HG03457 (cell line): Measurements from ENCODE around the gene COP1.
"Not testable (repeated sequence)": the region's sequence is repeated elsewhere in the genome, so short reads cannot be mapped to it uniquely, and the experiment has no call there.

Source experiments
- ATAC-seq: cut with Tn5 transposase; IDR thresholded peaks from one replicate; pipeline ENCODE4 v1.9.1; 2021; ENCODE audit warnings: moderate number of reproducible peaks; ENCODE audit not compliant: unreplicated experiment

COP1 gene

DNA sequence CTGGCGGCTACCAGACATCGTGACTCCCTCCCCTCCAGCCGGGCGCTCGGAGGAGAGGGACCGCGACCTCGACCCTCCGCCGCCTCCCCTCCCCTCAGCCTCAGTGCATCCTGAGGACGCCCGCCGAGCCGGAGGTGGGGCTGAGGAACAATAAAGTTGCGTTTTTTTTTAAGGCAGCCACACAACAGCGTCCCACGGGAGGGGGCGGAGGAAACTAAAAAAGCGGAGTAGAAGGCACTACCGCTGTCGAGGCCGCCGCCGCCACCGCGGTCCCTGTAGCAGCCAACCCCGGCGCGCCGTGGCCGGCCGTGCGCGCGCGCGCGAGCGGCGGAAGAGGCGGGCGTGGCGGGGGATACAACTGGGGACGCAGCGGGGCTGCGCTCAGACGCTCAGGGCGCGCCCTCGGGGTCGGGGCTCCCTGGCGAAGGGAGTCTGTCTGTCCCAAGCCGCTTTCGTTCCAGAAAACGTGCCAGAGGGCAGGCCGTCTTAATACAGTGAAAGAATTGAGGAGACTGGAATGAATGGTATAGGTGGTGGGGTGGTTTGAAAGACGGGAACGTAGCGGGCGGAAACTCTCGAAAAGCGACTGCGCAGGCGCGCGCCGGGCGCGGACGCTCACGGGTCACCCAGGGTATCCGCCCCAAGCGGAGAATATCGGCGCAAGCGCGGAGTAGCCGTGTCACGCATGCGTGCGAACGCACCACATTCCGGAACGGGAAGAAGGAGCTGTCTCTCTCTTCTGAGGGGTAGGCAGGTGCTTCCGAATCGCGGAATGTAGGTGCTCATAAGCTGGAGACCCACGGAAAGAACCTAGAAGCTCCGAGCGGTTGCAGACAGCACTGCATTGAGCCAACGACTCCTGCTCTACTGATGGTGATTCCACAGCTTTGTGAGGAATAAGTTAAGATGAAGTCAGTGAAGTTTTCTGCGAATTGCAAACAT lies at the start of gene COP1:
TSS of gene COP1 (minus strand) at position 326 of the 942 bp plus-strand sequence. CDS start at position 18, 308 bp downstream.
- ATAC-seq: peak; percentile 77

DNA sequence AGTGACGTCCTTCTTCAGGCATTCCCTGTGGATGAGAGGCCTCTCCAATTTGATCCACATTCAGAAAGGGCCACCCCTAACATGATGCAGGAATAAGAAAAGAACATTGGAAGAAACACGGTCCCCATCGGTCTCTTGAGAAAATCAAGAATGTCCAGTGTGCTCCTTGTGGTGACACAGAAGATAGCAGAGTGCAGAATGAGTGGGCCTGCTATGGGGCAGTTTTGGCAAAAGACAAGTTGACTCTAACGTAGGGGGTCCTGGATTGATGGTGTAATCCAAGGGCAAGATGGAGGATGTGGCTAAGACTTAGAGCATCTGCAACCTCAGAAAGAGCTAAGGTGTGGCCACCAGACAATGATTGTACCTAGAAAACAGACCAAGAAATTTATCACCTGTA lies 45.1 kb upstream of the COP1 start:
- no peak for ATAC-seq

DNA sequence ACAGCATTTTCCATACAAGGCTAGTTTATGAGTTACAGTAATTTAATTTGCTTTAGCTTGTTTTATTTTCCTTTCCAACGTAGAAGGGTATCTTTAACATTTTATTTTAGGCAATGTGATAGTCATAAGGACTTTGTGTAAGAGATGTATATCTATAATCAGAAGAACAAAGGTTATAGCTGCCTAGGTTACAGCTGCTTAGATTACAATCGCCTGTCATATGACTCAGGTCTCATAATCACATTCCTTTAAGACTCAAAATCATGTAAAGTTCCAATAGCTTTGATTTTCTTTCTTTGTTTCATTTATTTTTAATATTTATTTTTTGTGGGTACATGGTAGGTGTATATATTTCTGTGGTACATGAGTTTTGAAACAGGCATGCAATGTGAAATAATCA lies 37.8 kb upstream of the COP1 start:
- ATAC-seq: no peak

DNA sequence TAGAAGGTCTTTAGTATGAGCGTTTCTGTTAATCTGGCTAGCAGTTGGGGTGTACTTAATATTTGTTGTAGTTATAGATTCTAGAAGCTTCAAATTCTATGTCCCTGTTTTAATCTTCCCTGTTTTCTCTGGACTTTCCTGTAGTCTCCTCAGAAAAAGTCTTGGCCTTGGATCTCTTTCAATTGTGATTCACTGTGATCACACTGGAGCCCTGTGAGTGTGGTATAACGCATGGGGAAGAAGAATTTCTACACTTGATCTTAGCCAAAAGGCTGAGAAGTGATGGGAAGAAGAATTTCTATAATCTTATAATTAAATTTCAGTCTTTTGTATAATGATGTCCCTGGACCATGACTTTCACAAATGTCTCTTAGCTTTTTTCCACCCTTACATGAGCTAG lies 36.7 kb upstream of the COP1 start:
- ATAC-seq: no peak

DNA sequence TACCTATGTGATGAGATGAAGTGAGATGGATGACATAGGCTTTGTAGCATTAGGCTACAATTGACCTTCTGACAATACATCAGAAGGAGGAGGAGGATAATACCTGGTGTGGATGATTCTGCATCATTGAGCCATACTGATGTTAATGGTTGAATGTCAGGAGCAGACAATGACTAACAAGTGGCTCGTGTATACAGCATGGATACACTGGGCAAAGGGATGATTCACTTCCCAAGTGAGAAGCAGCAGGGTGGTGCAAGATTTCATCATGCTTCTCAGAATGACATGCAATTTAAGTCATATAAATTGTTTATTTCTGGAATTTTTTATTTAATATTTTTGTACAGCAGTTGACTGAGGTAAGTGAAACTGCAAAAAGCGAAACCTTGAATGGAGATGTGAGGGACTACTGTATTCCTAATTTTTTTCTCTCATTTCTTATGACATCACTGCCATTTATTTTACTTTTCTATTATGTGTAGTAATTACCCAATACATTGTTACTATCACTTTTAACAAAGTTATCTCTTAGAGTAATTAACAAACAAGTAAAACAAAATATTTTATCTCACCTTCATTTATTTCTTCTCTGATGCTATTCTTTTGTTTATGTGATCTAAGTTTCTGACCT lies 34.4 kb upstream of the COP1 start:
- no peak for ATAC-seq

DNA sequence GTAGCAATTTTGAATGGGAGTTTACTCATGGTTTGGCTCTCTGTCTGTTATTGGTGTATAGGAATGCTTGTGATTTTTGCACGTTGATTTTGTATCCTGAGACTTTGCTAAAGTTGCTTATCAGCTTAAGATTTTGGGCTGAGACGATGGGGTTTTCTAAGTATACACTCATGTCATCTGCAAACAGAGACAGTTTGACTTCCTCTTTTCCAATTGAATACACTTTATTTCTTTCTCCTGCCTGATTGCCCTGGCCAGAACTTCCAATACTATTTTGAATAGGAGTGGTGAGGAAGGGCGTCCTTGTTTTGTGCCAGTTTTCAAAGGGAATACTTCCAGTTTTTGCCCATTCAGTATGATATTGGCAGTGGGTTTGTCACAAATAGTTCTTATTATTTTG lies 26.6 kb upstream of the COP1 start:
- not testable (repeated sequence) for ATAC-seq

DNA sequence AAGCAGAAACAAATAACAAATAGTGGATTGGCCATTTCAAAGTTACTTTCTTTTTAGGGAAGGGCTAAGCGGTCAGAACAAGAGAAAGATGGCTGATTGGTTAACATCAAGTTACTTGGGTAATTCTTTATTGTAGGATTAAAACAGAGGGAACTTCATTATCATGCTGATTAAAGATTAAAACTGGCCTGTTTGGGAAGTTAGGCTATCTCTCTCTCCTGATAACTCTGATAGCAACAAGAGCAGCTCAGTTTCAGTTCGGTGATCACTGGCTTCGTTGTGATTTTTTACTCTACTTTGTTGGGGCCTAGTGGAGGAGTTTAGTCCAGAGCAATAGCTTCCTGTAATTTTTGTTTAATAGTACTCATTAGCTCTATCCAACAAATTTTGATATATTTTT lies 20.5 kb upstream of the COP1 start:
- no peak for ATAC-seq

DNA sequence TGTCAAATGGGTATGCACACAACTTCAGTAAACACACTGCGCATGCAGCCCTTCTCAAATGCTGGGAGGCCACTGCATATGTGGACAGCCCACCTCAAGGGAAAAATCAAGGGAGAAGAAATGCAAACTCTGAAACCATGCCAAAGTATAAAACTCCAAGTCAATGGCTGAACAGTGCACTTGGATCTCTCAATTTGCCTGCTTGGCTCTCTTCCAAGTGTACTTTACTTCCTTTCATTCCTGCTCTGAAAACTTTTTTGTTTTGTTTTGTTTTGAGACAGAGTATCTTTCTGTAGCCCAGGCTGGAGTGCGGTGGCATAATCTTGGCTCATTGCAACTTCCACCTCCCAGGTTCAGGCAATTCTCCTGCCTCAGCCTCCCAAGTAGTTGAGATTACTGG lies 18.8 kb upstream of the COP1 start:
- no peak for ATAC-seq

DNA sequence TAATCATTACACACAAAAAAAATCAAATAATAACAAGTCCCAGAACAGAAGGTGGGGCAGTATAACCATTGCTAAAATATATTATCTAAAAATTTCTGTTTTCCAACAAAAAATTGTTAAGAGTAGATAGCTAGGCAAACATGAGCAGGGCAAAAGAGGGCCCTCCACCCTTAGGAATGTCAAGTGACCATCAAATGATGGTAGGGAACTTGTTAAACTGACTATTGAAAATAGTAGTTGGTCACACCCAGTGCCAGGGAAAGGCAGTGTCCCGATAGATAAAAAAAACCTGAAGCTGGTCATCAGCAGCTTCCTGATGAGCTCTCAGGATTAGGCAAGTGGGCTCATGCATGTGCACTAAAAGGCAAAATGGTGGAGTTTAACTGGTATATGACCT lies 18.4 kb upstream of the COP1 start:
- no peak for ATAC-seq

DNA sequence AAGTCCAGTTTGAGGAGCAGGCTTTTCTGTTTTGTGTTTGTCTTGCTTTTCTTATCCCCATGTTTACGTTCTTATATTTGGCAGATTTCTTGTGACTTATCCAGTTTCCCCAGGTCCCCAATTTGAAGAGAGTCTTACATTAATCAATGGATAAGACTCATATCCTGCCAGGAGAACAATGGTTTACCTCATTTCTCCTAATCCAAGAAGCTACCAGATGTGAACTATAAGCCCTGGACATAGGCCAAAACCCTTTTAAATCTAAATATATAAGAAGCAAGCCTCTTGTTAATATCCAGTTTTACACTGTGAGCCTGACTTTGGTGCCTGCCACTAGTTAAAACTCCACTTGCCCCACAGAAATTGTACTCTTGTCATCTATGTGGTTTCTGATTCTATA lies 15.1 kb upstream of the COP1 start:
- no peak for ATAC-seq

DNA sequence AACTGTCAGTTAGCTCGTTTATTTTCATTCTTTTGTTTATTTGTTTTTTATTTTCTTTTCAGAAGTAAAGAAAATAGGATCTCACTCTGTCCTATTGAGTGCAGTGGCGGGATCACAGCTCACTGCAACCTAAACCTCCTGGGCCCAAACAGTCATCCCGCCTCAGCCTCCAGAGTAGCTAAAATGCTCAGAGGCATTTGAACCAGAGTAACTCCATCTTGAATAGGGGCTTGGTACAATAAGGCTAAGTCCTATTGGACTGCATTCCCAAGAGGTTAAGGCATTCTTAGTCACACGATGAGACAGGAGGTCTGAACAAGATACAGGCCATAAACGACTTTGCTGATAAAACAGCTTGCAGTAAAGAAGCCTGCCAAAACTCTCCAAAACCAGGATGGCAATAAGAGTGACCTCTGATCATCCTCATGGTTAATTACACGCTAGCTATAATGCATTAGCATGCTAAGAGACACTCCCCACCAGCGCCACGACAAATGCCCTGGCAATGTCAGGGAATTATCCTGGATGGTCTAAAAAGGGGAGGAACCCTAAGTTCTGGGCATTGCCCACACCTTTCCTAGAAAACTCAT lies 13.1 kb upstream of the COP1 start:
- ATAC-seq: no peak

DNA sequence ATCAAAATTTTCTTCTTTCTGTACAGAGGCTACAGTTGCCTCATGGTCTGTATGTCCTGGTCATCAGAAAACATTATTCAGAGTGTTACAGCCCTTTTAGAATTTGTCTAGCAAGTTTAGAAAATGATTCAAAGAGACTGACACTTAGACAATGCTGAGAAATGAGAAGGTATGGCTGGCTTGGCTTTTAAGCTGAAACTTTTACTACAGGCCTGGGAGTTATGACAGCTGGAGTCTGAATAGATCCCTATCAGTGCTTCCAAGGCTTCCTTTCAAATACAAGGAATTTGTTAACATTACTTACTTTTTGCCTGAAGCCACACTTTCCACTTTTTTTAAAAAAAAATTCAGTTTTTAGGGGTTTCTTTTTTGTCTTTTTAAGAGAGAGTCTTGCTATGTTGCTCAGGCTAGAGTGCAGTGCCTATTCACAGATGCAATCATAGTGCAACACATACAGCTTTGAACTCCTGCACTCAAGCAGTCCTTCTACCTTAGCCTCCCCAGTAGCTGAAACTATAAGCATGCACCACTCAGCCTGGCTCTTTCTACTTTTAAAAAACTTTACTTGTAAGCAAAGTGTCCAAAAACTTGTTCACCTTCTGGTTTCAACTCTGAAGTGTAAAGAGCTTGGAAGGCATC lies 10.5 kb upstream of the COP1 start:
- ATAC-seq: no peak

DNA sequence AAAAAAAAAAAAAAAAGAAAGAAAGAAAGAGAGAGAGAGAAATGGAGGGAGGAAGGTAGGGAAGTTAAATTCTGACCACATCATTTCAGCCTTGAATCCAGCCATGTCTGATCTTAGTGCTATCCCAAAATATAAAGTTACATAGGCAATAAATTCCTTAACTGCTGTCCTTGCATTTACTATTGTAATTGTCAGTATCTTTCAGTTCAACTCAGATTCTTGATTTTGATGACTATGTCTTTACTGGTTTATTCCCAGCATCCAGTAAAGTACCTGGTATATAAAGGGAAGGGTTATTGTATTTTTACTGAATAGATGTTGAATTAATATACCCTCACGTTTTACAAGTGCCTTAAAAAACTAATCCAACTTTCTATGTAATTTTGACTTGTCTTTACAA lies 8.9 kb upstream of the COP1 start:
- ATAC-seq: no peak

DNA sequence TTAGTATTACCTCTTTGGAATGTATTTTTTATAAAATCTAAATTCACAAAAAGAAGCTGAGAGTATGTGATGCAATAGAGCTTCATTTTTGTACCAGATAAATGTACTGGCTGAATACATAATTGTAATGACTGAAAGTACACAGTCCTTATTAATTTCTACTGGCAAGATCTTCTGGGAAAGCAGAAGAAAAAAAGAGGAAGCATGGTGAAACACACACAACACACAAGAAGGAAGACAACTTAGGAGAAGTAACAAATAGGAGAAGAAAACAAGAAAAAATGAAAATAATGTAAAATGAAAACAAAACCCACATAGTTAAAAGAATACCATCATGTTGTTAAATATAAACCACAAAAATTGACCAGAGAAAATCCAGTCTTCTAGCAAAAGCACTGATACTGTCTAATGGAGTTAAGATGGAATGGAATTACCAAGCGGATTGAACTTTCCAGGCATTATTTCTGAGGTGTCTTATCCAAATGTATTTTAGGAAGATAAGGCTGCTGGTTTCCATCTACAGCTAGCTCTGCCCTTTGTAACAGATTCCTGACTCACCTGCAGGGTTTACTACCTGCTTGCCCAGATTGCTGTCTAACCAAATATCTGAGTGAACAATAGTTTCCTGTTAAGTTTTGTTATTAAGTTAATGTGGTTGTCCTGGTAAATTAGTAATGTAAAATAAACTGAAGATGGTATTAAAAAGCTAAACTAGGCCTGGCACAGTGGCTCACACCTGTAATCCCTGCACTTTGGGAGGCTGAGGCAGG lies 4.5 kb upstream of the COP1 start:
- no peak for ATAC-seq

DNA sequence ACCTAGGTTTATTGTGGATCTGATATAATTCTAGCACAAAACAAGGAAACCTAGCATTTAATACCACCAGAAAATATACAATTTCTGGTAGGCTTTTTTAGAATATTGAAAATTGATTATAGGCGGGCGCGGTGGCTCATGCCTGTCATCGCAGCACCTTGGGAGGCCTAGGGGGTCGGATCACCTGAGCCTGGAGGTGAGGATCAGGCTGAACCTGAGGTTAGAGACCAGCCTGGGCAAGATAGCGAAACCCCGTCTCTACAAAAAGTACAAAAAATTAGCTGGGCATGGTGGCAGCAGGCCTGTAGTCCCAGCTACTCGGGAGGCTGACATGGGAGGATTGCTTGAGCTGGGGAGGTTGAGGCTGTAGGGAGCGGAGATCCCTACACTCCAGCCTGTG lies 948 bp upstream of the COP1 start:
- ATAC-seq: no peak

DNA sequence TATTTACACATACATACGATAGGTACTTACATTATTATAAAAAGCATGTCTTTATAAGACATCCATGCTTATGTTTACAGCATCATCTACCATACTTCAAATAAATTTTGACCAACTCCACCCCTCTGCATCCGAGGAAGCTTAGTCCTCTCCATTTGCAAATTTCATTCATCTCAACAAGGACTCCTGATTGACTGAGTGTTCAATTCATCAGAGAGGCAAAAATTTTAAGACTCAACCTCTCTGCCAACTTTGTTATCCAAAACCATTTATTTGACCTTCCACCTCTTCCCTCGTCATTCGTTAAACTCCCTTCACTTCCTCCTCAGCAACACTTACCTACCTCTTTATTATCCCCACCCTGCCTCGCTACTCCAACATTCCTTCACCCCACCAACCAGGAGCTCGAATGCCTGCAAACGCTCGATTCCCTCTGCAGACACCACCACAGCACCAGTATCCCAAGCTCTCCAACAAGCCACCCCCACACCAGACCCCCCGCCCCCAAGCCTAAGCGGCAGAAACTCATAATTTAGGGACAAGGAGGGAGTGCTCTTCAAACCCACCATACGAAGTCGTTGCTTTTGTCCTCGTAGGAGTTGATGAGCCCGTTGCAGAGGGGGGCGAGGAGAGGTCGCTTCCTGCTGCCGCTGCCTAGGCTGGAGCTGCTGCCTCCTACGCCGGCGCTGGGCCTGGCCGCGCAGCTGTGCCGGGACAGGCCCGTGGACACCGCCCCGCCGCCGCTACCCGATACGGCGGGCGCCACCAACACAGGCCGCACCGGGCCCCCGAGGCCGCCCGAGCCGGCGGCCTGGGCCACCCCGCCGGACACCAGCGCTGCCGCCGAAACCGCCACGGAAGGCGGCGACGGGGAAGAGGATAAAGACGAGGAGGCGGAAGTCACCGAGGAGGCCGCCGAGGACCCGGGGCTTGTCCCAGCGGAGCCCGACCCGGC lies 803 bp downstream of the COP1 start:
- peak; percentile 15 for ATAC-seq

DNA sequence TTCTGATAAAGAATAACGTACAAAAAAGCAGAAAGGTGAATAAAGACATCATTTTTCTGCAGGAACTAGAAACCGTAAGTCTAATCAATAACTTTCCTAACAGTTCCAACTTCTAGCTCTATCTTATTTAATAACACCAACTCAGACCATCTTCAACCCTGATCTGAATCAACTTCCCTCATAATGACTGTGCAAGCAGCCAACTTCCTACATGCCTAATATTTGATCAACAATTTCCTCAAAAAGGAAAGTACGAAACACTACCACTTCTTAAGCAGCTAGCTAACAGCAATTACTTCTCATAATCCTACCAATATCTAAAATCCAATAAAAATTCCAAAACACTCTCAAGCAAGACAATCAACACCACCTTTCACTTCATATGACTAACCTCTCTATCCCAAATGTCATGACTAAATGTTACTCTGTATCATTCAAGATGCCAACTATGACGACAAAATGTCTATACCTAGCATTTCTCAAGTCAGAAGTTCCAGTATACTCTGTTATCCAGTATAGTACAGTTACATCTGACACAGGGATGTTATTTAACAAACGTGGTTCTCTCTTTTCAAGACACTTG lies 1.7 kb downstream of the COP1 start:
- ATAC-seq: no peak

DNA sequence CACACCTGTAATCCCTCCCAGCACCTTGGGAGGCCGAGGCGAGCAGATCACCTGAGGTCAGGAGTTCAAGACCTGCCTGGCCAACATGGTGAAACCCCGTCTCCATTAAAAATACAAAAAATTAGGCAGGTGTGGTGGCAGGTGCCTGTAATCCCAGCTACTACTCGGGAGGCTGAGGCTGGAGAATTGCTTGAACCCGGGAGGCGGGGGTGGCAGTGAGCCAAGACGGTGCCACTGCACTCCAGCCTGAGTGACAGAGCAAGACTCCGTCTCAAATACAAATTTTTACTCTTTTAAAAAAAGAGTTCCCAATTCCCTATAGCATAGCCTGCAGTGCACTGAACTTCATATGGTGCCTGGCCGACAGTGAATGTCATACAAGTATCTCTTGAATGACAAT lies 2.4 kb downstream of the COP1 start:
- not testable (repeated sequence) for ATAC-seq

DNA sequence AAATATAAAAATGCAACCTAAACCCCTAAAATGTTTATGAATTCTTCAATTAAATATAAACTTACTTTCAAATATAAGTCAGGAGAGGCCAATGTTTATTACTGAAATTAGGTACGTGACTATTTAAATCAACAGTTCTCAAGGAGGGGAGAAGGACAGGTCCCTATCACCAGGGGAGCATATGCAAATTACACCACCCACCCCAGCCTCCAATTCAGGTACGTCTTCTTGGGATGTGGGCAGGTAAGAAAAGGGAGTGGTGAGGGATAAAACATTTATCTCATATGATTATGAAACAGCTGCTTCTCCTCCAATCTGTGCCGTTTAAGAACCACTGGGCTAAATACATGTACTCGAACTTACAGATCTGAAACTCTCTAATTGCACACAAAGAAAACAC lies 3.4 kb downstream of the COP1 start:
- ATAC-seq: no peak
